ENCODE data around the gene MCM9. TPM values are rescaled to one million over a fixed set of nuclear protein-coding genes. Genes with fewer than 3 reads are reported as not detected.
"Not testable (repeated sequence)": the region's sequence is repeated elsewhere in the genome, so short reads cannot be mapped to it uniquely, and the experiment has no call there.

Gene MCM9
- total RNA-seq, 1 donor from 2014 or later: 11.9 TPM

GRCh38 chr6:118893807-118894424 is 41.0 kb downstream of the MCM9 start, which contains the start of gene ASF1A:
ASF1A (plus strand) TSS chr6:118894152; CDS start chr6:118894414, 262 bp downstream.
- peak; percentile 94 for DNase-seq (ENCODE audit: low read depth, low spot score)

GRCh38 chr6:118893064-118893806 is 41.7 kb downstream of the MCM9 start:
- no peak for DNase-seq (ENCODE audit: low read depth, low spot score)

GRCh38 chr6:118892355-118892991 is 42.5 kb downstream of the MCM9 start:
- DNase-seq (ENCODE audit: low read depth, low spot score): no peak

DNA sequence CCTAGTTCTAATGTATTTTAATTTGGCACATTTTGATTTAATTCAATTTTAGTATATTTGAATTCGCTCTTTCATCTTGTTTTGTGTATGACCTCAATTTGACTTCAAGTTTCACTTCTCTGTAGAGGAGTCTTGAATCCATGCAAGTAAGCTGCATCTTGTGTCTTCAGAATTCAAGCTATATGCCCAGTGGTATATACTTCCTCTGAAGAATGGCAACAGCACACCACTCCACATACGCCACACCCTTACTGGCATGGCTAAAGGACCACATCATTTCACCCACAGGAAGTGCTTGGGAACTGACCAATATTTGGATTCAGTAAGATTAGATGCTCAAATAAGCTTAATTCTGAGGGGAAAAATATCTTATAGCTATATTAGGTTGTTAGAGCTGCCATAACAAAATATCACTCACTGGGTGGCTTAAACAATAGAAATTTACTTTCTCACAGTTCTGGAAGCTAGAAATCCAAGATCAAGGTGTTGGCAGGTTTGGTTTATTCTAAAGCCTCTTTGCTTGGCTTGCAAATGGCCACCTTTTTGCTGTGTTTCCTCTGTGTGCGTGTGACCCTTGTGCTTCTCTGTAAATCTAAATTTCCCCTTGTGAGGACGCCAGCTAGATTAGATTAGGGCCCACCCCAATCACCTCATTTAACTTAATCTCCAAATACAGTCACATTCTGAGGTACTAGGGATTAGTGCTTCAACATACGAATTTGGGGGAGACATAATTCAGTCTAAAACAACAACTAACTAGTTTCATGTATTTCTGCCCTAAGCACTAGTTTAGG is 43.8 kb downstream of the MCM9 start:
- no peak for DNase-seq (ENCODE audit: low read depth, low spot score)

DNA sequence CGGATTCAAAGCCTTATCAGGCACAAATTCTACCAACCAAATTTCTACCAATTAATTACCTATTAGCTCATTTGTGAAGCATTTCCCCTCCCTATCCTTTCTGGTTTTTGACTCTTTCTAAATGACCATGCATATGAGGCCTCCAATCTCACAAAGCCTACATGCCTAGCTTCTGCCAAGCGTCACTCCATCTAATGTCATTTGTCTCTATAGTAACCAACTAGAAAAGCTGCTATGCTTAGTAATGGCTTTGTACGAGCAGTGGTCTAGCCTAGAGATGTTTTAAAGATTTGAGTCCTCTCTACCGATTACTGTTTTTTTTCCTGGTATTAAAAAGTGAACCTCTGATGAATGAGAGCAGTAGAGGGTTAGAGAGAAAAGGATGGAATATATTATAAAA is 45.8 kb downstream of the MCM9 start:
- DNase-seq (ENCODE audit: low read depth, low spot score): no peak

GRCh38 chr6:118886641-118887040 is 48.3 kb downstream of the MCM9 start:
- DNase-seq (ENCODE audit: low read depth, low spot score): no peak

- no peak for DNase-seq (ENCODE audit: low read depth, low spot score)
Measured at GRCh38 chr6:118882314-118882905, 52.5 kb downstream of the MCM9 start.

GRCh38 chr6:118881440-118882313 is 53.3 kb downstream of the MCM9 start:
- DNase-seq (ENCODE audit: low read depth, low spot score): no peak

DNA sequence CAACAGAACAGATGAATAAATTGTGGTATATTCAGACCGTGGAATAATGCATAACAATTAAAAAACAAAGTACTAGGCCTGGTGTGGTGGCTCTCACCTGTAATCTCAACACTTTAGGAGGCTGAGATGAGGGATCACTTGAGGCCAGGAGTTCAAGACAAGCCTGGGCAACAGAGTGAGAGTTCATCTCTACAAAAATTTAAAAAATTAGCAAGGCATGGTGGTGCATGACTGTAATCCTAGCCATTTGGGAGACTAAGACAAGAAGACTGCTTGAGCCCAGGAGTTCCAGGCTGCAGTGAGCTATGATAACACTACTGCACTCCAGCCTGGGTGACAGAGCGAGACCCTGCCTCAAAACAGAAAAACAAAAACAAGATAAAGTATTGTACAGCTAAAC is 57.2 kb downstream of the MCM9 start:
- DNase-seq (ENCODE audit: low read depth, low spot score): no peak

GRCh38 chr6:118876814-118877213 is 58.1 kb downstream of the MCM9 start:
- no peak for DNase-seq (ENCODE audit: low read depth, low spot score)

- DNase-seq (ENCODE audit: low read depth, low spot score): no peak
Measured at GRCh38 chr6:118876198-118876597, 58.8 kb downstream of the MCM9 start.

GRCh38 chr6:118875672-118876071 is 59.3 kb downstream of the MCM9 start:
- no peak for DNase-seq (ENCODE audit: low read depth, low spot score)

DNA sequence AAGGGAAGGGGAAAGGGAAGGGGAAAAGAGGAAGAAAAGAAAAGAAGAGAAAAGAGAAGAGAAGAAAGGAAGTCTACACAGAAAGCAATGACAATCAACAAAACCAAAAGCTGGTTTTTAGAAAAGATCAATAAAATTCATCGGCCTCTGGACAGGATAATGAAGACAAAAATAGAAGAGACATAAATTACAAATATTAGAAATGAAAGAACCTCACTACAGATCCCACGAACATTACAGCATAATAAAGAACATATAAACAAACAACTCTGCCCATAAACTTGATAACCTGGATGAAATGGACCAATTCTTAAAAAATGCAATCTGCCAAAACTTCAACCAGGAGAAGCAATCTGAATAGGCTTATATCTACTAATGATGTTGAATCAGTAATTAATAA is 61.7 kb downstream of the MCM9 start:
- DNase-seq (ENCODE audit: low read depth, low spot score): no peak

- DNase-seq (ENCODE audit: low read depth, low spot score): no peak
Measured at GRCh38 chr6:118872726-118873125, 62.2 kb downstream of the MCM9 start.

DNA sequence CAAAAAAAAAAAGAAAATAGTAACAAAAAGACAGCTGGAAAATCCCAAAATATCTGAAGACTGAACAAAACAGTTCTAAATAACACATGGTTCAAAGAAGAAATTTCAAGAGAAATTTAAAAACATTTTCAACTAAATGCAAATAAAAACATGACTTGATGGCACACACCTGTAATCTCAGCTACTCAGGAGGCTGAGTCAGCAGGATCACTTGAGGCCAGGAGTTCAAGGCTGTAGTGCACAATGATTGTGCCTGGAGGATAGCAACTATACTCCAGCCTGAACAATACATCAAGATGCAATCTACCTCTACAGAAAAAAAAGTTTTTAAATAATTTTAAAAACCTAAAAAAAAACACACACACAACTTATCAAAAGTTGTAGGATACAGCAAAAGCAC is 62.6 kb downstream of the MCM9 start:
- no peak for DNase-seq (ENCODE audit: low read depth, low spot score)

DNA sequence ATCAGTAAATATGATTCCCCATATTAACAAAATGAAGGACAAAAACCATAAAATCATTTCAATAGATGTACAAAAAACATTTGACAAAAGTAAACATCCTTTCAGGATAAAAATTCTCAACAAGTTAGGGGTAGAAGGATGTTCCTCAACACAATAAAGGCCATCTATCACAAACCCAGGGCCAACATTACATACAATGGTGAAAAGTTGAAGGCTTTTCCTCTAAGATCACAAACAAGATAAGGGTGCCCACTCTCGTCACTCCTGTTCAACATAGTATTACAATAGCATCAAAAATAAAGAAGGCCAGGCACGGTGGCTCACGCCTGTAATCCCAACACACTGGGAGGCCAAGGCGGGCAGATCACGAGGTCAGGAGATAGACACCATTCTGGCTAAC is 63.6 kb downstream of the MCM9 start:
- no peak for DNase-seq (ENCODE audit: low read depth, low spot score)

DNA sequence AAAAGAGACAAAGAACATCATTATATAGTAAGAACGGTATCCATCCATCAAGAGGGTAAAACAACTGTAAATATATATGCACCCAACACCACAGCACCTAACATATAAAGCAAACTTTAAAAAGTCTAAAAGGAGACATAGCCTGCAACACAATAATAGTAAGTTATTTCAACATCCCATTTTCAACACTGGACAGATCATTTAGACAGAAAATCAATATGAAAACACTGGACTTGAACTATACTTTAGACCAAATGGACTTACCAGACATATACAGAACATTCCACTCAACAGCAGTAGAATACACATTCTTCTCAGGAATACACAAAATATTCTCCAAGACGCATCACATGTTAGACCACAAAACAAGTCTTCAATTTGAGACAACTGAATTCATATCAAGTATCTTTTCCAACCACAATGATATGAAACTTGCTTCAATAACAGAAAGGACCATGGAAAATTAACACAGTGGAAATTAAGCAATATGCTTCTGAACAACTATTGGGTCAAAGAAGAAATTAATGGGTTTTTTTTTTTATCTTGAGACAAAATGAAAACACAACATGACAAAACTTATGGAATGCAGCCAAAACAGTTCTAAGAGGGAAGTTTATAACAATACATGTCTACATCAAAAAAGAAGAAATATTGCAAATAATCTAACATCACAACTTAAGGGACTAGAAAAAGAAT is 64.9 kb downstream of the MCM9 start:
- peak; percentile 59 for DNase-seq (ENCODE audit: low read depth, low spot score)

GRCh38 chr6:118869350-118869749 is 65.6 kb downstream of the MCM9 start:
- DNase-seq (ENCODE audit: low read depth, low spot score): no peak

DNA sequence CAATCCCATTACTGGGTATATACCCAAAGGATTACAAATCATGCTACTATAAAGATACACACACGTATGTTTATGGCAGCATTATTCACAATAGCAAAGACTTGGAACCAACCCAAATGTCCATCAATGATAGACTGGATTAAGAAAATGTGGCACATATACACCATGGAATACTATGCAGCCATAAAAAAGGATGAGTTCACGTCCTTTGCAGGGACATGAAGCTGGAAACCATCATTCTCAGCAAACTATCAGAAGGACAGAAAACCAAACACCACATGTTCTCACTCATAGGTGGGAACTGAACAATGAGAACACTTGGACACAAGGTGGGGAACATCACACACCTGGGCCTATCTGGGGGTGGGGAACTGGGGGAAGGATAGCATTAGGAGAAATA is 66.1 kb downstream of the MCM9 start:
- not testable (repeated sequence) for DNase-seq (ENCODE audit: low read depth, low spot score)

DNA sequence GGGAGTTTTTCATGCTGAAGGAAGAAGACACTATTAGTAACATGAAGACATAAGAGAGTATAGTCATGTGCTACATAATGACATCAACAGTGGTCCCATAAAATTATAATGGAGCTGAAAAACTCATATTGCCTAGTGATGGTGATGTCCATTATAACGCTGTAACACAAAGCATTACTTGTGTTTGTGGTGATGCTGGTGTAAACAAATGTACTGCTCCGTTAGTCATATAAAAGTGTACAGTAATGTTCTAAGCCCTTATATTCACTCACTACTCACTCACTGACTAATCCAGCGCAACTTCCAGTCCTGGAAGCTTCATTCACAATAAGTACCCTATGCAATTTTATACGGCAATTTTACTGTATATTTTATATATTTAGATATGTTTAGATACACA is 67.8 kb downstream of the MCM9 start:
- DNase-seq (ENCODE audit: low read depth, low spot score): no peak
